ENCODE data around the gene NF2.

DNA sequence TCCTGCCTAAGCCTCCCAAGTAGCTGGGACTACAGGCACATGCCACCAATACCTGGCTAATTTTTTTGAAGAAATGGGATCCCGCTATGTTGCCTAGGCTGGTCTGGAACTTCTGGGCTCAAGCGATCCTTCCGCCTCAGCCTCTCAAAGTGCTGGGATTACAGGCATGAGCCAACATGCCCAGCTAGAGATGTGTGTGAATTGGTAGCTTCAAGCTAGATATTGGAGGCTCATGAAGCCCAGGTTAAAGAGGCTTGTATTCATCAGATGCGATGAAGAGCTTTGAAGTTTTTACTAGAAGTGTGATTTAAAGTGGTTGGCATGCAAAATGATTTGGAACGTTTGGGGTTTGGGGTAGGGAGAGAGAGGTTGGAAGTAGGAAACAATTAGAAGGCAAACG, 19.6 kb downstream of the NF2 start:
- no peak for TF ChIP-seq CHD4 (IDR thresholded peaks at IDR 0.05; ENCODE audit: borderline replicate concordance)
- no peak for TF ChIP-seq POLR2AphosphoS2 (conservative IDR thresholded peaks at IDR 0.05; ENCODE audit: low read length)
- TF ChIP-seq POLR2A (IDR thresholded peaks at IDR 0.05; ENCODE audit: low read length): no peak
- TF ChIP-seq, protein P1, sequence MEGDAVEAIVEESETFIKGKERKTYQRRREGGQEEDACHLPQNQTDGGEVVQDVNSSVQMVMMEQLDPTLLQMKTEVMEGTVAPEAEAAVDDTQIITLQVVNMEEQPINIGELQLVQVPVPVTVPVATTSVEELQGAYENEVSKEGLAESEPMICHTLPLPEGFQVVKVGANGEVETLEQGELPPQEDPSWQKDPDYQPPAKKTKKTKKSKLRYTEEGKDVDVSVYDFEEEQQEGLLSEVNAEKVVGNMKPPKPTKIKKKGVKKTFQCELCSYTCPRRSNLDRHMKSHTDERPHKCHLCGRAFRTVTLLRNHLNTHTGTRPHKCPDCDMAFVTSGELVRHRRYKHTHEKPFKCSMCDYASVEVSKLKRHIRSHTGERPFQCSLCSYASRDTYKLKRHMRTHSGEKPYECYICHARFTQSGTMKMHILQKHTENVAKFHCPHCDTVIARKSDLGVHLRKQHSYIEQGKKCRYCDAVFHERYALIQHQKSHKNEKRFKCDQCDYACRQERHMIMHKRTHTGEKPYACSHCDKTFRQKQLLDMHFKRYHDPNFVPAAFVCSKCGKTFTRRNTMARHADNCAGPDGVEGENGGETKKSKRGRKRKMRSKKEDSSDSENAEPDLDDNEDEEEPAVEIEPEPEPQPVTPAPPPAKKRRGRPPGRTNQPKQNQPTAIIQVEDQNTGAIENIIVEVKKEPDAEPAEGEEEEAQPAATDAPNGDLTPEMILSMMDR (IDR thresholded peaks at IDR 0.05): no peak
- no peak for TF ChIP-seq RFX5 (IDR thresholded peaks at IDR 0.05)
- no peak for TF ChIP-seq EP300 (IDR thresholded peaks at IDR 0.05)
- no peak for TF ChIP-seq JUN (IDR thresholded peaks at IDR 0.05)
- no peak for TF ChIP-seq RAD21 (conservative IDR thresholded peaks at IDR 0.05 in 1 of 2, IDR thresholded peaks at IDR 0.05 in 1 of 2)
- no peak for TF ChIP-seq KDM1A (IDR thresholded peaks at IDR 0.05; ENCODE audit: low read depth)
- no peak for TF ChIP-seq KDM5A (IDR thresholded peaks at IDR 0.05)
- TF ChIP-seq ESRRA (IDR thresholded peaks at IDR 0.05; ENCODE audit: borderline replicate concordance, low read length): no peak

Data from A549 (cell line).